Thyroid gland (tissue), 4 donors: Measurements from ENCODE around the gene MS4A1.

Experiments
- POLR2A ChIP-seq, 2 donors: fragments of 450-650 bp; IDR thresholded peaks; one replicate each; pipeline ENCODE4 v1.6.1; 2017; ENCODE audit warnings: antibody characterized with exemption in 2 of 2, mild to moderate bottlenecking in 2 of 2, moderate library complexity in 1 of 2
- TF ChIP-seq, protein P1 (sequence below), 6 experiments: fragments of 200-600 bp in 3 of 6; fragments of 450-650 bp in 3 of 6; sonication (generic) in 3 of 6; IDR thresholded peaks; one replicate each; pipeline ENCODE4 v1.5.1; 2016 to 2019; ENCODE audit warnings: antibody characterized with exemption in 6 of 6, mild to moderate bottlenecking in 2 of 6, inconsistent platforms in 1 of 6, moderate library complexity in 1 of 6

DNA sequence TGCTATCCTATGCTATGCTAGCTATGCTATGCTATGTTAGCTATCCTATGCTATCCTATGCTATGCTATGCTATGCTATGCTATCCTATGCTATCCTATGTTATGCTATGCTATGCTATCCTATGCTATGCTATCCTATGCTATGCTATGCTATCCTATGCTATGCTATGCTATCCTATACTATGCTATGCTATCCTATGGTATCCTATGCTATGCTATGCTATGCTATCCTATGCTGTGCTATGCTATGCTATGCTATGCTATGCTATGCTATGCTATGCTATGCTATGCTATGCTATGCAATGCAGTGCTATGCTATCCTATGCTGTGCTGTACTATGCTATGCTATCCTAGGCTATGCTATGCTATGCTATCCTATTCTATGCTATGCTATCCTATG lies 8.6 kb upstream of the MS4A1 start:
- no peak for TF ChIP-seq POLR2A (IDR thresholded peaks at IDR 0.05)
- TF ChIP-seq, protein P1, sequence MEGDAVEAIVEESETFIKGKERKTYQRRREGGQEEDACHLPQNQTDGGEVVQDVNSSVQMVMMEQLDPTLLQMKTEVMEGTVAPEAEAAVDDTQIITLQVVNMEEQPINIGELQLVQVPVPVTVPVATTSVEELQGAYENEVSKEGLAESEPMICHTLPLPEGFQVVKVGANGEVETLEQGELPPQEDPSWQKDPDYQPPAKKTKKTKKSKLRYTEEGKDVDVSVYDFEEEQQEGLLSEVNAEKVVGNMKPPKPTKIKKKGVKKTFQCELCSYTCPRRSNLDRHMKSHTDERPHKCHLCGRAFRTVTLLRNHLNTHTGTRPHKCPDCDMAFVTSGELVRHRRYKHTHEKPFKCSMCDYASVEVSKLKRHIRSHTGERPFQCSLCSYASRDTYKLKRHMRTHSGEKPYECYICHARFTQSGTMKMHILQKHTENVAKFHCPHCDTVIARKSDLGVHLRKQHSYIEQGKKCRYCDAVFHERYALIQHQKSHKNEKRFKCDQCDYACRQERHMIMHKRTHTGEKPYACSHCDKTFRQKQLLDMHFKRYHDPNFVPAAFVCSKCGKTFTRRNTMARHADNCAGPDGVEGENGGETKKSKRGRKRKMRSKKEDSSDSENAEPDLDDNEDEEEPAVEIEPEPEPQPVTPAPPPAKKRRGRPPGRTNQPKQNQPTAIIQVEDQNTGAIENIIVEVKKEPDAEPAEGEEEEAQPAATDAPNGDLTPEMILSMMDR (IDR thresholded peaks at IDR 0.05): no peak
